Lower lobe of right lung (tissue), 2 donors: ENCODE results near the gene CPE. TPM values are rescaled to one million over a fixed set of nuclear protein-coding genes. Genes with fewer than 3 reads are reported as not detected.

ENCODE experiments used
- ATAC-seq, 2 donors: fragments of 200-7000 bp; cut with Tn5 transposase; one replicate each; pipeline ENCODE4 v1.9.1; 2020 to 2022; ENCODE audit warnings: mild to moderate bottlenecking in 2 of 2, moderate library complexity in 2 of 2
- DNase-seq: peaks from one replicate; pipeline ENCODE4 v3.0.0-alpha.2; 2020
- H3K27ac ChIP-seq: fragments of 200-600 bp; one replicate; pipeline ENCODE4 v1.8.0; 2022
- H3K27me3 ChIP-seq: fragments of 200-600 bp; one replicate; pipeline ENCODE4 v1.8.0; 2022; ENCODE audit warnings: low read depth
- H3K36me3 ChIP-seq: fragments of 200-600 bp; one replicate; pipeline ENCODE4 v1.8.0; 2022; ENCODE audit warnings: mild to moderate bottlenecking
- H3K4me1 ChIP-seq: fragments of 200-600 bp; one replicate; pipeline ENCODE4 v1.8.0; 2022
- H3K4me3 ChIP-seq: fragments of 200-600 bp; one replicate; pipeline ENCODE4 v1.8.0; 2022; ENCODE audit warnings: mild to moderate bottlenecking
- H3K9me3 ChIP-seq: fragments of 200-600 bp; one replicate; pipeline ENCODE4 v1.8.0; 2022
- intact Hi-C: fragments of 100-400 bp; cut with DNase I; formaldehyde crosslinking; loops from one replicate; pipeline ENCODE4 v1.11.0; 2022
- total RNA-seq: library from RNA; stranded (reverse); fragmentation: NEBNext Ultra II Directional; extraction: Animal tissue kit (Norgen Biotek cat#: 25700); gene quantifications from one replicate; pipeline ENCODE4 v1.2.1, GENCODE V29; 2021
- TF ChIP-seq, protein P1 (sequence below): fragments of 200-600 bp; IDR thresholded peaks from one replicate; pipeline ENCODE4 v1.8.0; 2022; ENCODE audit warnings: antibody characterized with exemption, mild to moderate bottlenecking
- donor health status: DM: no; HTN: yes; CAD: no; lungs with severe emphysema.

The CPE gene
- total RNA-seq, 1 donor from 2014 or later: 36.9 TPM

DNA sequence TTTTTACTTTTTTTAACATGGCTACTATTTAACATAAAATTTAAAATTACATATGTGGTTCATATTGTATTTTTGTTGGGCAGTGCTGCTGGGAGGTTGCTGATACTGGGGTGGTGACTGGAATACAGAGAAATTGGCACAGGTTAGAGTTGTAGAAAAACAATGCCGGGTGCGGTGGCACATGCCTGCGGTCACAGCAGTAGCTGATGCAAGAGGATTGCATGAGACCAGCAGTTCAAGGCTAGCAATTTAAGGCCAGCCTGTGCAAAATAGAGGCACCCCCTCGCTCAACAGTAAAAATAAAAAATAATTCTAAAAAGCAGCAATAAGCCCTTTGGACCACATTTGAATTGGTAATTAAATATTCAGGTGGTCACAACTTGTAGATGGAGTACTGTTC, 11.8 kb upstream of the CPE start:
- DNase-seq: no peak
- no peaks in the 10 kb centered on the region for H3K27me3 ChIP-seq
- TF ChIP-seq, protein P1, sequence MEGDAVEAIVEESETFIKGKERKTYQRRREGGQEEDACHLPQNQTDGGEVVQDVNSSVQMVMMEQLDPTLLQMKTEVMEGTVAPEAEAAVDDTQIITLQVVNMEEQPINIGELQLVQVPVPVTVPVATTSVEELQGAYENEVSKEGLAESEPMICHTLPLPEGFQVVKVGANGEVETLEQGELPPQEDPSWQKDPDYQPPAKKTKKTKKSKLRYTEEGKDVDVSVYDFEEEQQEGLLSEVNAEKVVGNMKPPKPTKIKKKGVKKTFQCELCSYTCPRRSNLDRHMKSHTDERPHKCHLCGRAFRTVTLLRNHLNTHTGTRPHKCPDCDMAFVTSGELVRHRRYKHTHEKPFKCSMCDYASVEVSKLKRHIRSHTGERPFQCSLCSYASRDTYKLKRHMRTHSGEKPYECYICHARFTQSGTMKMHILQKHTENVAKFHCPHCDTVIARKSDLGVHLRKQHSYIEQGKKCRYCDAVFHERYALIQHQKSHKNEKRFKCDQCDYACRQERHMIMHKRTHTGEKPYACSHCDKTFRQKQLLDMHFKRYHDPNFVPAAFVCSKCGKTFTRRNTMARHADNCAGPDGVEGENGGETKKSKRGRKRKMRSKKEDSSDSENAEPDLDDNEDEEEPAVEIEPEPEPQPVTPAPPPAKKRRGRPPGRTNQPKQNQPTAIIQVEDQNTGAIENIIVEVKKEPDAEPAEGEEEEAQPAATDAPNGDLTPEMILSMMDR: no peak
- intact Hi-C loops: no loop called here
- ATAC-seq: no peak
- H3K27ac ChIP-seq: no peak overlapping the region
- H3K9me3 ChIP-seq: no peaks in the 10 kb centered on the region
- H3K36me3 ChIP-seq: no peaks in the 10 kb centered on the region
- no peak overlapping the region for H3K4me3 ChIP-seq
- H3K4me1 ChIP-seq: no peaks in the 10 kb centered on the region

DNA sequence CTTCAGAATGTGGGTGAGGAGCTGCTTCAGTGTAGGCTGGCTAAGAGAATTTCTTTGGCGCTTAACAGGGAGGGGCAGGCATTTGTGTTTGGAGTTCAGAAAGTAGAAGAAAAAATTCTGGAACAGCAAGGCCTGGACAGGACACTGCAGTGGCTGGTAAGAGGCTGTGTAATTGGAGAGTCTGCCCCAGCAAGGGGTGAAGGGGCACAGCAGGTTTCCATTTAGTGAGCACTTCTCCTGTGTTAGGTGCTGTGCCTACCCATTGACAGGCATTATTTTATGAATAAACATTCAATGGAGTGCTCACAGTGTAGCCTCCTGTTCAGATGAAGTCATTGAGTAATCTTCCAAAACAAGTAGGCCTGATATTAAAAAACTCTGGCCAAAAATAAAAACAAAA, 10.7 kb upstream of the CPE start:
- H3K9me3 ChIP-seq: no peaks in the 10 kb centered on the region
- no peak overlapping the region for H3K27ac ChIP-seq
- intact Hi-C loops: no loop called here
- TF ChIP-seq, protein P1: no peak
- ATAC-seq (no peak), DNase-seq (no peak)
- no peaks in the 10 kb centered on the region for H3K4me1 ChIP-seq
- no peaks in the 10 kb centered on the region for H3K36me3 ChIP-seq
- H3K4me3 ChIP-seq: no peak overlapping the region
- H3K27me3 ChIP-seq: no peaks in the 10 kb centered on the region

DNA sequence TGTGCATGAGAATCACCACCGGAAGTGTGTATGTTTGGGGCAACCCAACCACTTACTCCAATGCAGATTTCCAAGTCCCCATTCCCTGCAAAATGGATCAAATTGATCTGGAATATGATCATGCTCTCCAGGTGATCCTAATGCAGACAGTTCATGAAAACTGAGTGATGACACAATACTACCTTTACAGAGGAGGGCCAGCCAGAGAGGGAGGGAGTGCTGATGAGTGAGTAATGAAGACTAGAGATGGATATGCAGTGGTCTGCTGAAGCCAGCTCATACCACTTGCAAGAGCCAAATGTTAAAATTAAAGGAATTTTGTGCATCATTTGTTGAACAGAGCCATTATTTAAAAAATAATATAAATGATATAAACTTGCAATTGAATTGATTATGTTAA, 10.2 kb upstream of the CPE start:
- no peaks in the 10 kb centered on the region for H3K27me3 ChIP-seq
- intact Hi-C loops: no loop called here
- ATAC-seq (no peak), DNase-seq (no peak)
- H3K36me3 ChIP-seq: no peaks in the 10 kb centered on the region
- TF ChIP-seq, protein P1: no peak
- no peaks in the 10 kb centered on the region for H3K9me3 ChIP-seq
- H3K4me3 ChIP-seq: no peak overlapping the region
- H3K4me1 ChIP-seq: no peaks in the 10 kb centered on the region
- H3K27ac ChIP-seq: no peak overlapping the region

DNA sequence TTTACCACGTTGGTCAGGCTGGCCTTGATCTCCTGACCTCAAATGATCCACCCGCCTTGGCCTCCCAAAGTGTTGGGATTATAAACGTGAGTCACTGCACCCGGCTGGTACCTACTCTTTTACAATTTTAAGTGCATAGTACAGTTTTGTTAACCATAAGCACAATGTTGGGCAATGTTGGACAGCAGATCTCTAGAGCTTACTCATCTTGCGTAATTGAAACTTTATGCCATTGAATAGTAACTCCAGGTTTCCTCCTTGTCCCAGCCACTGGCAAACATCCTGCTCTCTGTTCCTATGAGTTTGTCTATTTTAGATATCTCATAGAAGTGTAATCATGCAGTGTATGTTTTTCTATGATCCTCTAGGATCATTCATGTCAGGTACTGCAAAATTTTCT, 9.3 kb upstream of the CPE start:
- intact Hi-C loops: no loop called here
- TF ChIP-seq, protein P1: no peak
- no peak for DNase-seq
- Histone ChIP-seq H3K27me3 (no peaks in the 10 kb centered on the region), H3K36me3 (no peaks in the 10 kb centered on the region), H3K4me3 (no peak overlapping the region), H3K4me1 (no peaks in the 10 kb centered on the region), H3K9me3 (no peaks in the 10 kb centered on the region), H3K27ac (no peak overlapping the region)
- no peak for ATAC-seq

DNA sequence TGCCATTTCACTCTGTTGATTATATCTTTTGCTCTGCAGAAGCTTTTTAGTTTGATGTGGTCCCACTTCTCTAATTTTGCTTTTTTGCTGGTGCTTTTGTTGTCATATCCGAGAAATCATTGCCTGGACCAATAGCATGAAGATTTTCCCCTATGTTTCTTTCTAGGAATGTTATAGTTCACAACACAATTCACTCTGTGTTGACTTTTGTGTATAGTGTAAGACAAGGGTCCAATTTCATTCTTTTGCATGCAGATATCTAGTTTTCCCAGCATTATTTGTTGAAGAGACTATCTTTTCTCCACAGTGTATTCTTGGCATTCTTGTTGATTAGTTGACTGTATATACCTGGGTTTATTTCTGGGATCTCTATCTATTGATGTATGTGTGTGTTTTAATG, 8.3 kb upstream of the CPE start:
- Histone ChIP-seq H3K27me3 (no peaks in the 10 kb centered on the region), H3K4me1 (no peaks in the 10 kb centered on the region), H3K36me3 (no peaks in the 10 kb centered on the region), H3K4me3 (no peak overlapping the region), H3K9me3 (no peaks in the 10 kb centered on the region), H3K27ac (no peak overlapping the region)
- DNase-seq: no peak
- TF ChIP-seq, protein P1: no peak
- ATAC-seq: no peak
- intact Hi-C loops: no loop called here

DNA sequence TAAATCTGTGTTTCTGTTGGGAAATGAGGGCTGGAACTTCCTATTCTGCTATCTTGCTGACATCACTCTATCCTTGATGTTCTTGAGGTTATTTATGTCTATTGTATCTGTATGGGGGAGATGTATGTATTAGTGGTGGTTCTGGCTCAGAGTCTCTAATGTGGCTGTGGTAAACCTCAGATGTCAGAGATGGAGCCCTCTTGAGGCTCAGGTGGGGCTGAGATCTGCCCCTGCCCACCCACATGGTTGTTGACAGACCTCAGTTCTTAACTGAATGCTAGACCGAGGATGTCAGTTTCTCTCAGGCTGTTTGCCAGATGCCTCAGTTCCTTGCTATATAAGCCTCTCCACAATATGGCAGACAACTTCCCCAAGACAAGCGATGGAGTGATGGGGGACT, 3.3 kb upstream of the CPE start:
- TF ChIP-seq, protein P1: no peak
- peaks cover 7% of the 10 kb centered on the region for H3K27me3 ChIP-seq
- H3K9me3 ChIP-seq: no peaks in the 10 kb centered on the region
- H3K27ac ChIP-seq: no peak overlapping the region
- no peak overlapping the region for H3K4me3 ChIP-seq
- intact Hi-C loops: no loop called here
- no peaks in the 10 kb centered on the region for H3K36me3 ChIP-seq
- no peak for ATAC-seq
- H3K4me1 ChIP-seq: no peaks in the 10 kb centered on the region
- no peak for DNase-seq
